Loucy (cell line): ENCODE measurements around the gene SOAT2.

Experiments used
- H2AFZ ChIP-seq: fragments of 200-600 bp; sonication (generic); 2 replicates; pipeline ENCODE4 v1.6.0; 2016; ENCODE audit warnings: antibody characterized with exemption, mild to moderate bottlenecking, low read length, moderate library complexity
- H3F3A ChIP-seq: fragments of 200-600 bp; 2 replicates; pipeline ENCODE4 v1.6.0; 2016; ENCODE audit warnings: antibody characterized with exemption, low read depth, mild to moderate bottlenecking
- H3K27me3 ChIP-seq: fragments of 200-600 bp; sonication (generic); 2 replicates; pipeline ENCODE4 v1.6.1; 2014; ENCODE audit warnings: low read length, mild to moderate bottlenecking; ENCODE audit not compliant: insufficient read depth, poor library complexity, severe bottlenecking
- H3K36me3 ChIP-seq: fragments of 200-600 bp; sonication (generic); 2 replicates; pipeline ENCODE4 v1.6.1; 2016; ENCODE audit warnings: low read length; ENCODE audit not compliant: insufficient read depth
- H3K4me1 ChIP-seq: fragments of 200-600 bp; sonication (generic); 2 replicates; pipeline ENCODE4 v1.5.1; 2014; ENCODE audit warnings: low read length, mild to moderate bottlenecking; ENCODE audit not compliant: insufficient read depth, poor library complexity, severe bottlenecking
- H3K4me2 ChIP-seq: fragments of 200-600 bp; sonication (generic); 2 replicates; pipeline ENCODE4 v1.6.0; 2014; ENCODE audit warnings: antibody characterized with exemption, low read length, low read depth, mild to moderate bottlenecking; ENCODE audit not compliant: poor library complexity, severe bottlenecking
- H3K4me3 ChIP-seq: fragments of 200-600 bp; sonication (generic); 2 replicates; pipeline ENCODE4 v1.5.1; 2014; ENCODE audit warnings: low read length, mild to moderate bottlenecking, mixed read lengths; ENCODE audit not compliant: poor library complexity, severe bottlenecking
- H3K79me2 ChIP-seq: fragments of 200-600 bp; sonication (generic); 2 replicates; pipeline ENCODE4 v1.6.1; 2014; ENCODE audit warnings: low read length; ENCODE audit not compliant: insufficient read depth
- H3K9ac ChIP-seq: fragments of 200-600 bp; sonication (generic); 2 replicates; pipeline ENCODE4 v1.6.0; 2014; ENCODE audit warnings: mild to moderate bottlenecking, low read depth, low read length, moderate library complexity; ENCODE audit not compliant: poor library complexity, severe bottlenecking
- H3K9me2 ChIP-seq: fragments of 200-600 bp; sonication (generic); replicated peaks from 2 replicates; pipeline ENCODE4 v1.6.1; 2016; ENCODE audit warnings: low read depth, low read length, mixed read lengths
- H3K9me3 ChIP-seq: fragments of 200-600 bp; sonication (generic); 2 replicates; pipeline ENCODE4 v1.6.1; 2014; ENCODE audit warnings: mild to moderate bottlenecking, antibody characterized with exemption, low read length, low read depth; ENCODE audit not compliant: insufficient read depth
- H4K20me1 ChIP-seq: fragments of 200-600 bp; sonication (generic); 2 replicates; pipeline ENCODE4 v1.6.0; 2014; ENCODE audit warnings: antibody characterized with exemption, low read length, mild to moderate bottlenecking; ENCODE audit not compliant: insufficient read depth, poor library complexity, severe bottlenecking
- EZH2phosphoT487 ChIP-seq: fragments of 200-600 bp; IDR thresholded peaks from 2 replicates; pipeline ENCODE4 v1.6.1; 2018; ENCODE audit warnings: antibody characterized with exemption, mild to moderate bottlenecking, moderate library complexity, borderline replicate concordance
- TF ChIP-seq, protein P1 (sequence below): fragments of 200-600 bp; sonication (generic); conservative IDR thresholded peaks from 2 replicates; pipeline ENCODE4 v1.5.1; 2014; ENCODE audit warnings: mild to moderate bottlenecking, antibody characterized with exemption, low read length

Gene SOAT2

DNA sequence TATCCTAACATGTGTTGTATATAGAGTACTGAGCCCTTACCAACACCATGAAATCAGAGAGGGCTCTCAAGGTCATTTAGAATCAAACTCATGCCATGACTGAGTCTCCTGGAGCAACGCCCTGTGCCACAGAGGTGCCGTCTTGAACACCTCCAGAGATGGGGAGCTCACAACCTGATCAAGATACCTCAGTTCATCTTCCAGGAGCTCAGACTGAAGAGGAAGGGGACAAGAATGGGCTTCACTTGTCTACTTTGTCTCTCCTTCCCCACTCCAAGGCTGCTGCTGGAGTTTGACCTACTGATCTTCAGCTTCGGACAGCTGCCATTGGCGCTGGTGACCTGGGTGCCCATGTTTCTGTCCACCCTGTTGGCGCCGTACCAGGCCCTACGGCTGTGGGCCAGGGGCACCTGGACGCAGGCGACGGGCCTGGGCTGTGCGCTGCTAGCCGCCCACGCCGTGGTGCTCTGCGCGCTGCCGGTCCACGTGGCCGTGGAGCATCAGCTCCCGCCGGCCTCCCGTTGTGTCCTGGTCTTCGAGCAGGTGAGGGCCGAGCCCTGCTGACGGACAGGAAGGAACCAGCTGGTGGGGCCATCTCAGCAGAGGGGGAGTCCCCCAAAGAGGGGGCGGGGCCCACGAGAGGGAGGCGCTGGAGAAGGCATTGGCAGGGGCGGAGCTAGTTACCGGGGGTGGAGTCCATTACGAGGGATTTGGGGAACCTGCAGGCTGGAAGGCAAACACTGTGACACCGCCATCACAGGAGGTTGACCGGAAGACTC, 12.0 kb downstream of the SOAT2 start:
- Histone ChIP-seq H3K4me1 (no peaks in the 10 kb centered on the region), H3K27me3 (no peaks in the 10 kb centered on the region), H3K4me3 (no peak overlapping the region), H3K9ac (no peak overlapping the region), H3K36me3 (no peaks in the 10 kb centered on the region), H3K9me2 (no peaks in the 10 kb centered on the region), H3K4me2 (no peak overlapping the region), H3K79me2 (no peaks in the 10 kb centered on the region), H4K20me1 (no peaks in the 10 kb centered on the region), H3F3A (no peaks in the 10 kb centered on the region), H3K9me3 (no peaks in the 10 kb centered on the region), H2AFZ (no peak overlapping the region)
- TF ChIP-seq EZH2phosphoT487, result no peak

DNA sequence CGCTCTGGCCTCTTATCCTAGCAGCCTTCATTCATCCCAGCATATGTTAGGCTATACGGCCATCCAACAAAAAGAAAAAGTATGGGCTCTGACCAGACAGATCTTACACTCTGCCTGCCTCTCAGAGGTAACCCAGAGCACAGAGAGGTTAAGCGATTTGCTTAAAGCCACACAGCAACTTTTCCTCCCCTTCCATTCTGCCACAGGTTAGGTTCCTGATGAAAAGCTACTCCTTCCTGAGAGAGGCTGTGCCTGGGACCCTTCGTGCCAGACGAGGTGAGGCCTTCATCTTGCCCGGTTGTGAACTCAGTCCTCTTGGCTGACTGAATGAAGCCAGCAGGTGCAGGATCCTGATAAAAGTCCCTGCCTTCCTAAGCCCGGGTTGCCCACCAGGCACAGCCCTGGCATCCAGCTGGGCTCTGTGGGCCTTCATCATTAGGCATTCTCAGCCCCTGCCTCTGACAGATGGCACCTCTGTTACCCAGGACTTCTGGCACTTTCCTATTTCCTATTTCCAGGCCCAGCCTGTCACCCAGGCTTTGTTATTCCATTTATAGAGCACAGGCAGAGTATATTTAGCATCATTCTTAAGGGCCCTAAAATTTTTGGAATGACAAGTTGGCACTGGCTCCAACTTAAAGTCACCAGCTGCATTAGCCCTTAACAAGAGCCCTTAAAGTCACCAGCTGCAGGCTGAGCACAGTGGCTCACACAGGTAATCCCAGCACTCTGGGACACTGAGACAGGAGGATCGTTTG, 12.8 kb downstream of the SOAT2 start:
- Histone ChIP-seq H3K9me3 (no peaks in the 10 kb centered on the region), H2AFZ (no peak overlapping the region), H3K4me2 (no peak overlapping the region), H3K79me2 (no peaks in the 10 kb centered on the region), H3K9ac (no peak overlapping the region), H3K4me1 (no peaks in the 10 kb centered on the region), H3K27me3 (no peaks in the 10 kb centered on the region), H3K4me3 (no peak overlapping the region), H4K20me1 (no peaks in the 10 kb centered on the region), H3F3A (no peaks in the 10 kb centered on the region), H3K36me3 (no peaks in the 10 kb centered on the region), H3K9me2 (no peaks in the 10 kb centered on the region)
- TF ChIP-seq EZH2phosphoT487, result no peak
- TF ChIP-seq, protein P1, sequence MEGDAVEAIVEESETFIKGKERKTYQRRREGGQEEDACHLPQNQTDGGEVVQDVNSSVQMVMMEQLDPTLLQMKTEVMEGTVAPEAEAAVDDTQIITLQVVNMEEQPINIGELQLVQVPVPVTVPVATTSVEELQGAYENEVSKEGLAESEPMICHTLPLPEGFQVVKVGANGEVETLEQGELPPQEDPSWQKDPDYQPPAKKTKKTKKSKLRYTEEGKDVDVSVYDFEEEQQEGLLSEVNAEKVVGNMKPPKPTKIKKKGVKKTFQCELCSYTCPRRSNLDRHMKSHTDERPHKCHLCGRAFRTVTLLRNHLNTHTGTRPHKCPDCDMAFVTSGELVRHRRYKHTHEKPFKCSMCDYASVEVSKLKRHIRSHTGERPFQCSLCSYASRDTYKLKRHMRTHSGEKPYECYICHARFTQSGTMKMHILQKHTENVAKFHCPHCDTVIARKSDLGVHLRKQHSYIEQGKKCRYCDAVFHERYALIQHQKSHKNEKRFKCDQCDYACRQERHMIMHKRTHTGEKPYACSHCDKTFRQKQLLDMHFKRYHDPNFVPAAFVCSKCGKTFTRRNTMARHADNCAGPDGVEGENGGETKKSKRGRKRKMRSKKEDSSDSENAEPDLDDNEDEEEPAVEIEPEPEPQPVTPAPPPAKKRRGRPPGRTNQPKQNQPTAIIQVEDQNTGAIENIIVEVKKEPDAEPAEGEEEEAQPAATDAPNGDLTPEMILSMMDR, result no peak

DNA sequence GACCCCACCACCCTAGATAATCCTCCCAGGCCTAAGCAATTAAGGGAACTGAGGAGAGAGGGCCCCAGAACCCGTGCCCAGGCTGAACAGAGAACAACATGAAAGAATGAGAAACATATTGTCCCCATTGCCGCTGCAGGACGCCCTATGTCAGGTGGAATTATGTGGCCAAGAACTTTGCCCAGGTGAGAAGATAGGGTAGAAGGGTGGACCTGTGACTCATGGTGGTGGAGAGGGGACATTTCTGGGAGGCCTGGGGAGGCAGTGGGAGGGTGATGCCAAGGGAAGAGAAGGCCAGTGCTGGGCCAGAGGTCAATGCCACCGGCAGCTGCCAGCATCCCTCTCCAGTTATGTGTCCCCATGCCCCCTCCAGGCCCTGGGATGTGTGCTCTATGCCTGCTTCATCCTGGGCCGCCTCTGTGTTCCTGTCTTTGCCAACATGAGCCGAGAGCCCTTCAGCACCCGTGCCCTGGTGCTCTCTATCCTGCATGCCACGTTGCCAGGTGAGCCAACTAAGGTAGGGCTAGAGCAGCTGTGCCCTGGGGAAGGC, 15.5 kb downstream of the SOAT2 start:
- Histone ChIP-seq H3K4me3 (no peak overlapping the region), H4K20me1 (no peaks in the 10 kb centered on the region), H3K9me3 (no peaks in the 10 kb centered on the region), H2AFZ (no peak overlapping the region), H3F3A (no peaks in the 10 kb centered on the region), H3K27me3 (no peaks in the 10 kb centered on the region), H3K9me2 (no peaks in the 10 kb centered on the region), H3K36me3 (no peaks in the 10 kb centered on the region), H3K4me1 (no peaks in the 10 kb centered on the region), H3K9ac (no peak overlapping the region), H3K79me2 (no peaks in the 10 kb centered on the region), H3K4me2 (no peak overlapping the region)
- no peak for TF ChIP-seq EZH2phosphoT487
- TF ChIP-seq, protein P1, result no peak
